Natural killer cell (primary cell): Measurements from ENCODE around the gene MRPL52. TPM values are rescaled to one million over a fixed set of nuclear protein-coding genes. Genes with fewer than 3 reads are reported as not detected.
"Not testable (repeated sequence)": the region's sequence is repeated elsewhere in the genome, so short reads cannot be mapped to it uniquely, and the experiment has no call there.

Experiments used
- ATAC-seq, 3 donors: fragments of 150-1000 bp in 2 of 3; fragments of 200-7000 bp in 1 of 3; cut with Tn5 transposase; 1 replicate in 1 of 3; 2 replicates in 2 of 3; pipeline ENCODE4 v1.10.0; 2021; ENCODE audit warnings: mild to moderate bottlenecking in 2 of 3, moderate library complexity in 2 of 3
- DNase-seq, 2 donors: peaks; one replicate each; pipeline versions ENCODE4 v3.0.0 to v3.0.0-alpha.2; 2013 to 2021; ENCODE audit warnings: mixed read lengths in 1 of 2
- H3K27ac ChIP-seq: one replicate; pipeline ENCODE4 v1.5.1; 2013; ENCODE audit warnings: mild to moderate bottlenecking, low read length
- H3K27me3 ChIP-seq: one replicate; pipeline ENCODE4 v1.6.1; 2013; ENCODE audit warnings: low read length; ENCODE audit not compliant: control insufficient read depth, insufficient read depth
- H3K36me3 ChIP-seq: one replicate; pipeline ENCODE4 v1.6.1; 2013; ENCODE audit warnings: low read length; ENCODE audit not compliant: control insufficient read depth, insufficient read depth
- H3K4me1 ChIP-seq: one replicate; pipeline ENCODE4 v1.6.1; 2013; ENCODE audit warnings: low read length; ENCODE audit not compliant: control insufficient read depth, insufficient read depth
- H3K4me3 ChIP-seq: one replicate; pipeline ENCODE4 v1.5.1; 2013; ENCODE audit warnings: low read length
- H3K9me3 ChIP-seq: one replicate; pipeline ENCODE4 v1.6.1; 2013; ENCODE audit warnings: low read length; ENCODE audit not compliant: control insufficient read depth, insufficient read depth
- H3K27ac Mint-ChIP-seq, 2 donors: one replicate each; pipeline ENCODE4 v1.8.0; 2022; ENCODE audit warnings: mild to moderate bottlenecking in 2 of 2, mixed read lengths in 2 of 2, moderate library complexity in 1 of 2
- H3K27me3 Mint-ChIP-seq, 2 donors: one replicate each; pipeline ENCODE4 v1.8.0; 2022; ENCODE audit warnings: low read depth in 2 of 2, mixed read lengths in 2 of 2
- H3K36me3 Mint-ChIP-seq: one replicate; pipeline ENCODE4 v1.8.0; 2022; ENCODE audit warnings: mixed read lengths
- H3K4me1 Mint-ChIP-seq, 2 donors: one replicate each; pipeline ENCODE4 v1.8.0; 2022; ENCODE audit warnings: mixed read lengths in 2 of 2
- H3K4me3 Mint-ChIP-seq: one replicate; pipeline ENCODE4 v1.8.0; 2022; ENCODE audit warnings: mild to moderate bottlenecking, moderate library complexity, mixed read lengths
- H3K9me3 Mint-ChIP-seq, 2 donors: one replicate each; pipeline ENCODE4 v1.8.0; 2022; ENCODE audit warnings: mixed read lengths in 2 of 2
- WGBS: methylation state at CpG from one replicate; pipeline ENCODE4 v1.1.7; 2013; ENCODE audit warnings: missing lambda C conversion rate; ENCODE audit not compliant: insufficient coverage; 5-methylcytosine and 5-hydroxymethylcytosine counted together
- intact Hi-C: fragments of 100-400 bp; cut with micrococcal nuclease; formaldehyde crosslinking; loops from one replicate; pipeline ENCODE4 v1.14.2; 2022
- total RNA-seq, 4 donors: library from RNA; stranded (reverse); fragments of 120-200 nt in 1 of 4; gene quantifications; one replicate each; pipeline versions ENCODE4 v1.2.3 to v1.2.4, GENCODE V29; 2013 to 2022
- TF ChIP-seq, protein P1 (sequence below): fragments of 200-600 bp; IDR thresholded peaks from one replicate; pipeline ENCODE4 v1.8.0; 2022; ENCODE audit warnings: antibody characterized with exemption

The MRPL52 gene
- total RNA-seq, 3 donors from 2014 or later (not counting 1 experiment from before 2014, with no cell fraction given) = 40.5 to 42.0 (median 41.6) TPM

DNA sequence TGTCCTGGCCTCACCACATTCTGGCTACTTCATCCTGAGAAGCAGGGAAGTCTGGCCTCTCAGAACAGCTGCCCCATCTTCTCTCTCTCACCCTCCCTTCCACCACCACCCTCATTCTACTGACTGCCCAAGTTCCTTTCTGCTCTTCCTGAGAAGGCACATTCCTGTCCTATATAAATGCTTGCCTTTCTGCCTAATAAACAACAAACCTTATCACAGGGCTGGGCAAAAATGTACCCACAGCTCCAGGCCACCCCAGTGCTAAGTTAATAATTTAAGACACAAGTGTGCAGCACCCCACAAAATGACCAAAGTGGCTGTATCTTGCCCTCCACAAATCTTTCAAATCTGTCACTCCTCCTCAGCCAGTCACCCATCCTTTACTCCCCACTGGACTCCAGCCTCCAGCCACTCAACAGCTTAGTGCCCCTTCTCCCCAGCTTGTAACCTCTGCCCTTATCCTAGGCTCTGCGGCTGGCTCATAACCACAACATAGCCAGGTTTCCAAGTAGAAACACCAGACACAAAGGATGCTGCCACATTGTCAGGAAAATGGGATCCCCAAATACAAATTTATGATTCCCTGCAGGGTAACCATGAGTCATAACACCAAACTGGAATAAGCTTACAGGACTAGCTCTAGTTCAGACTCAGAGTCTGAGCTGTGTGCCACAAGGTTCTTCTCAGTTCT is 48.2 kb upstream of the MRPL52 start:
- no peaks in the 10 kb centered on the region for H3K36me3 ChIP-seq
- no peaks in the 10 kb centered on the region for H3K9me3 Mint-ChIP-seq

DNA sequence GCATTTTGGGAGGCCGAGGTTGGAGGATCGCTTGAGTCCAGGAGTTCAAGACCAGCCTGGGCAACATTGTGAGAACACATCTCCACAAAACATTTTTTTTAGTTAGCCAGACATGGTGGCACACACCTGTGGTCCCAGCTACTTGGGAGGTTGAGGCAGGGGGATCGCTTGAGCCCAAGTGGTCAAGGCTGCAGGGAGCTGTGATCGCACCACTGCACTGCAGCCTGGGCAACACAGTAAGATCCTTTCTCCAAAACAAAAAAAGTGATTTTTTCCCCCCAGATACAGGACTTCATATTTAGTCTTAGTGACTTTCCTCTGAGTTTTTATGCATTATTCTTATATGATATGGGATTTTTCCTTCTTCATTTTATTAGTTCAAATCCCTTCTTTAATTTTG is 43.0 kb upstream of the MRPL52 start:
- no peak for DNase-seq
- Mint-ChIP-seq H3K36me3 (no peaks in the 10 kb centered on the region), H3K4me3 (no peak overlapping the region), H3K9me3 (no peaks in the 10 kb centered on the region), H3K4me1 (no peaks in the 10 kb centered on the region), H3K27ac (no peak overlapping the region), H3K27me3 (peaks cover 0 to 7% of the 10 kb centered on the region in 2 donors)
- Histone ChIP-seq H3K36me3 (no peaks in the 10 kb centered on the region), H3K4me1 (peaks cover 7% of the 10 kb centered on the region), H3K9me3 (no peaks in the 10 kb centered on the region), H3K4me3 (no peak overlapping the region), H3K27me3 (no peaks in the 10 kb centered on the region), H3K27ac (no peak overlapping the region)
- WGBS = 94% methylated on average over 3 of the region's 4 CpGs
- ATAC-seq = no peak
- TF ChIP-seq, protein P1, sequence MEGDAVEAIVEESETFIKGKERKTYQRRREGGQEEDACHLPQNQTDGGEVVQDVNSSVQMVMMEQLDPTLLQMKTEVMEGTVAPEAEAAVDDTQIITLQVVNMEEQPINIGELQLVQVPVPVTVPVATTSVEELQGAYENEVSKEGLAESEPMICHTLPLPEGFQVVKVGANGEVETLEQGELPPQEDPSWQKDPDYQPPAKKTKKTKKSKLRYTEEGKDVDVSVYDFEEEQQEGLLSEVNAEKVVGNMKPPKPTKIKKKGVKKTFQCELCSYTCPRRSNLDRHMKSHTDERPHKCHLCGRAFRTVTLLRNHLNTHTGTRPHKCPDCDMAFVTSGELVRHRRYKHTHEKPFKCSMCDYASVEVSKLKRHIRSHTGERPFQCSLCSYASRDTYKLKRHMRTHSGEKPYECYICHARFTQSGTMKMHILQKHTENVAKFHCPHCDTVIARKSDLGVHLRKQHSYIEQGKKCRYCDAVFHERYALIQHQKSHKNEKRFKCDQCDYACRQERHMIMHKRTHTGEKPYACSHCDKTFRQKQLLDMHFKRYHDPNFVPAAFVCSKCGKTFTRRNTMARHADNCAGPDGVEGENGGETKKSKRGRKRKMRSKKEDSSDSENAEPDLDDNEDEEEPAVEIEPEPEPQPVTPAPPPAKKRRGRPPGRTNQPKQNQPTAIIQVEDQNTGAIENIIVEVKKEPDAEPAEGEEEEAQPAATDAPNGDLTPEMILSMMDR = no peak
- intact Hi-C loops = no loop called here

More for the DNA sequence above, 48.2 kb upstream of the MRPL52 start:
- H3K4me1 ChIP-seq = no peaks in the 10 kb centered on the region
- Mint-ChIP-seq H3K27ac (no peak overlapping the region), H3K4me3 (no peak overlapping the region), H3K36me3 (no peaks in the 10 kb centered on the region), H3K27me3 (no peaks in the 10 kb centered on the region), H3K4me1 (no peaks in the 10 kb centered on the region)
- intact Hi-C loops = no loop called here
- H3K9me3 ChIP-seq = no peaks in the 10 kb centered on the region
- TF ChIP-seq, protein P1 = no peak
- no peaks in the 10 kb centered on the region for H3K27me3 ChIP-seq
- 0% methylated on average over 1 of the region's 1 CpG for WGBS
- H3K4me3 ChIP-seq = no peak overlapping the region
- H3K27ac ChIP-seq = no peak overlapping the region
- DNase-seq (no peak), ATAC-seq (no peak)

DNA sequence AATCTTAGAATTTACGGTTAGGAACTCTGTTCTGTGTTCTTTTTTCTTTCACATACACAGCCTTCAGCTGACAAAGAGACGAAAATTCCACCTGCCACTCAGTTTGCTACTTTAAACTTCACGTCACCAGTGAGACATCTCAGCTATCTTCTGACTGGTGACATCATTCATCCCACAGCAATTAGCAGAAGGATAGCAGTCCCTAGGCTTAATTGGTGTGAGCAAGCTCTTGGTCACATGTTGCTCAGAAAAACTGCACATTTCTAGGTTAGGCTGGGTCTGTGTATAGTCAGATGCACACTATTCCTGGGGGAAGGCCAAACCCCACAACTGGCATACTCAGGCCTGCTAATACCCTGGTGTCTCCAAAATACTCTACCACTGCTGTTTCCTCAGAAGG is 38.4 kb upstream of the MRPL52 start:
- H3K4me1 ChIP-seq = peaks cover 7% of the 10 kb centered on the region
- H3K27ac ChIP-seq = no peak overlapping the region
- intact Hi-C loops = no loop called here
- no peaks in the 10 kb centered on the region for H3K36me3 Mint-ChIP-seq
- H3K27me3 ChIP-seq = no peaks in the 10 kb centered on the region
- no peak for DNase-seq
- H3K4me1 Mint-ChIP-seq = no peaks in the 10 kb centered on the region
- H3K27ac Mint-ChIP-seq = no peak overlapping the region
- no peaks in the 10 kb centered on the region for H3K9me3 ChIP-seq
- H3K4me3 Mint-ChIP-seq = no peak overlapping the region
- no peaks in the 10 kb centered on the region for H3K9me3 Mint-ChIP-seq
- peaks cover 9 to 18% of the 10 kb centered on the region in 2 donors for H3K27me3 Mint-ChIP-seq
- 87% methylated on average over 3 of the region's 3 CpGs for WGBS
- TF ChIP-seq, protein P1 = no peak
- no peak for ATAC-seq
- H3K36me3 ChIP-seq = no peaks in the 10 kb centered on the region
- H3K4me3 ChIP-seq = no peak overlapping the region

DNA sequence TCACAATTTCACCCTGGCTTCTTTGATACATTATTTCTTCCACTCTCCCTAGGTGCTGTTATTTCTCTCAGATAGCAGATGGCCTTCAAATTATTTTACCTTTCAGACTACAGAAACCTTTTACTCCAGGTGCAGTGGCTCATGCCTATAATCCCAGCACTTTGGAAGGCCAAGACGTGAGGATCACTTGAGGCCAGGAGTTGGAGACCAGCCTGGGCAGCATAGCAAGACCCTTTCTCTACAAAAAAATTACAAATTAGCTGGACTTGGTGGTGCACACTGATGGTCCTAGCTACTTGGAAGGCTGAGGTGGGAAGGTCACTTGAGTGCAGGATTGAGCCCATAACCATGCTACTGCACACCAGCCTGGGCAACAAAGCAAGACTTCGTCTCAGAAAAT is 37.5 kb upstream of the MRPL52 start:
- Mint-ChIP-seq H3K27me3 (peaks cover 13 to 23% of the 10 kb centered on the region in 2 donors), H3K9me3 (no peaks in the 10 kb centered on the region), H3K36me3 (no peaks in the 10 kb centered on the region), H3K27ac (no peak overlapping the region), H3K4me1 (no peaks in the 10 kb centered on the region), H3K4me3 (no peak overlapping the region)
- no peak overlapping the region for H3K27ac ChIP-seq
- intact Hi-C loops = no loop called here
- WGBS = 90% methylated on average over 2 of the region's 2 CpGs
- H3K4me3 ChIP-seq = no peak overlapping the region
- ATAC-seq (no peak), DNase-seq (no peak)
- no peaks in the 10 kb centered on the region for H3K27me3 ChIP-seq
- H3K4me1 ChIP-seq = peaks cover 7% of the 10 kb centered on the region
- H3K9me3 ChIP-seq = no peaks in the 10 kb centered on the region
- TF ChIP-seq, protein P1 = no peak
- H3K36me3 ChIP-seq = no peaks in the 10 kb centered on the region

DNA sequence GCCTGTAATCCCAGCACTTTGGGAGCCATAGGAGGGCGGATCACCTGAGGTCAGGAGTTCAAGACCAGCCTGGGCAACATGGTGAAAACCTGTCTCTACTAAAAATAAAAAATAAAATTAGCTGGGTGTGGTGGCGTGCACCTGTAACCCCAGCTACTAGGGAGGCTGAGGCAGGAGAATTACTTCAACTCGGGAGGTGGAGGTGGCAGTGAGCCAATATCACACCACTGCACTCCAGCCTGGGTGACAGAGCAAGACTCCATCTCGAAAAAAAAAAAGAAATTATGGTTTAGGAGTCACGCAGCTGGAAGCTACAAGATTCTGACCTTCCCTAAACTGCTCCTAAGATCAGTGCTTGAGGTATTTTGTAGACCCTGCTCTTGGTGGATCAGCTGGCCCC is 36.1 kb upstream of the MRPL52 start:
- DNase-seq, H3K4me3 ChIP-seq, H3K9me3 ChIP-seq, H3K36me3 Mint-ChIP-seq, H3K27ac ChIP-seq, ATAC-seq, H3K9me3 Mint-ChIP-seq, H3K27me3 ChIP-seq, H3K4me1 ChIP-seq, H3K4me3 Mint-ChIP-seq, H3K4me1 Mint-ChIP-seq, H3K27ac Mint-ChIP-seq, H3K36me3 ChIP-seq, intact Hi-C loops: not testable (repeated sequence)
- WGBS = 79% methylated on average over 5 of the region's 5 CpGs
- H3K27me3 Mint-ChIP-seq = peaks cover 14 to 24% of the 10 kb centered on the region in 2 donors
